ENCODE measurements around the gene INHBB.

Gene INHBB

DNA sequence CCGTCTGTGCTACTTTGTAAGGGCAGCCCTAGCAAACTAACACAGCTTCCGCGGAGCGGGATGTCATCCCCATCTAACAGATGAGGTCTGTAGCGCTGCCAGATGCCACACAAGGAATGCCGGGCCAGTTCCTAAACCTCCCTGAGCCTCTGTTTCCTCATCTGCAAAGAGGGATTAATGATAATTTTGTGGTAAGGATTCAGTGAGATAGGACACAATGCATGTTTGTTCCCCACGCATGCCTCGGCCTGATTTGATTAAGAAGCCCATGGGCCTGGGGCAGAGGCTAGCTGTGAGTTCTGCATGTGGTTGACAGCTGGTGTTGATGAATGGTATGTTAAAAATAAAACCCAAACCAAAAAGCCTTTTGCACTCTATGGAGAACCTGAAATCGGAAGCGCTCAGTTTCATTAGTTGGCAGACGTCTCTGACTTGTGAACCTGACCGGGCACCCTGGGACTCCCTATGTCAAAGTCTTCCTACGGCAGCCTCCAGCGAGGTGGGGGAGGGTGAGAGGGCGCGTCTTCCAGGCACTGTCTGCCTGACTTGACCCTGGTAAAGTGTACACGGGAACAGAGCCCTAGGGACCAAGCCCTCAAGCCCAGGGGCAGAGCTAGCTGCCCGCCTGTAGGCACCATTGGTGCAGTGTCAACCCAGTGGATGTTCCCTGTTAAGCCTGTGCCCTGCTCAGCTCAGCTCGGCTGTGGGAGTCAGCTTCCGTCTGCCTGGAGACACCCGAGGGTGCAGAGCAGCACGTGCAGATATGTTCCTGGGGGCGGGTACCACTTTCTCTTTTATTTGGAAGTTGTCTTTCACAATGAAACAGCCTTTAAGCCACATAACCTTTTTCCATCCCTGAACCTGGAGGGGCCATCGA lies 14.8 kb upstream of the INHBB start:
- Histone ChIP-seq H3K27ac (no peak overlapping the region), H3K4me3 (no peak overlapping the region)
- no peak for DNase-seq (ENCODE audit: low spot score)
- TF ChIP-seq CTCF (IDR thresholded peaks at IDR 0.05): no peak

- Histone ChIP-seq H3K4me3 (no peak overlapping the region), H3K27ac (no peak overlapping the region)
- no peak for TF ChIP-seq CTCF (IDR thresholded peaks at IDR 0.05)
- DNase-seq (ENCODE audit: low spot score): no peak
Measured at GRCh38 chr2:120331903-120332302, 14.0 kb upstream of the INHBB start.

- no peak overlapping the region for H3K27ac ChIP-seq
- no peak overlapping the region for H3K4me3 ChIP-seq
- TF ChIP-seq CTCF (IDR thresholded peaks at IDR 0.05): no peak
- no peak for DNase-seq (ENCODE audit: low spot score)
Measured at GRCh38 chr2:120332384-120332783, 13.6 kb upstream of the INHBB start.

DNA sequence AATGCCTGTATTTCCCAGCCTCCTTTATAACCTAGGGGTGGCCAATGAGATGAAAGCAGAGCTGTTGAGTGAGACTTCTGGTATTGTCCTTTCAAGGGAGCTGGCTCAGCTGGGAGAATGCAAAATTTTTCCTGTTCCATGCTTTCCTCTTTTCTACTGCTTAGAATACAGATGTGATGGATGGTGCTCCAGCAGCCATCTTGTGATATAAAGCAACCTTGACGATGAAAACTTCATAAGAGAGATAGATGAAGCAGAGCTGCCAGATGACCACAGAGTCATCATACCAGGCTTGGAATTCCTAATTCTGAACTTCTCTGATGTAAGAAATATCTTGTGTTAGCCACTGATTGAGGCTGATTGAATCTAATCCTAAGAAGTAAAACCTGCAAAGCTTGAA lies 11.9 kb upstream of the INHBB start:
- H3K4me3 ChIP-seq: no peak overlapping the region
- no peak for DNase-seq (ENCODE audit: low spot score)
- TF ChIP-seq CTCF (IDR thresholded peaks at IDR 0.05): no peak
- H3K27ac ChIP-seq: no peak overlapping the region

DNA sequence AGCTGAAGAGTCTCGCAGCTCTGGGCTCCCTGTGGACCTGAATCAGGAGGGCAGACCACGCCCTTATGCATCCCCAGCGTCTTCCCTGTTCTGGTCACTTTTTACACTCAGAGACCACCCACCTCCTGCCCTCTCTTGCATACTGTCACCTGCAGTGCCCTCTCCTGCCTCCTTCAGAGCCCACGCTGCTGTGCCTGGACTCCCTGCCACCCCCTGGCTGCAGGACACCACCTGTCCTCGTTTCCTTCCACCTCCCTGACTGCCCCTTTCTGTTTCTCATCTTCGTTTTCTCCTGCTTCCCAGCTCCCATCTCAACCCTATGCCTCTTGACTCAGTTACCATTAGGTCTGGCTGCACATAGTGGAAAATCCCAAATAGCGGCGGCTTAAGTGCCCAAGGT lies 9.2 kb upstream of the INHBB start:
- Histone ChIP-seq H3K4me3 (no peak overlapping the region), H3K27ac (no peak overlapping the region)
- TF ChIP-seq CTCF (IDR thresholded peaks at IDR 0.05): no peak

GRCh38 chr2:120338015-120338414 lies 7.9 kb upstream of the INHBB start:
- TF ChIP-seq CTCF (IDR thresholded peaks at IDR 0.05): no peak
- no peak overlapping the region for H3K4me3 ChIP-seq
- DNase-seq (ENCODE audit: low spot score): no peak
- no peak overlapping the region for H3K27ac ChIP-seq

More for the DNA sequence above, 9.2 kb upstream of the INHBB start:
- DNase-seq (ENCODE audit: low spot score): no peak

DNA sequence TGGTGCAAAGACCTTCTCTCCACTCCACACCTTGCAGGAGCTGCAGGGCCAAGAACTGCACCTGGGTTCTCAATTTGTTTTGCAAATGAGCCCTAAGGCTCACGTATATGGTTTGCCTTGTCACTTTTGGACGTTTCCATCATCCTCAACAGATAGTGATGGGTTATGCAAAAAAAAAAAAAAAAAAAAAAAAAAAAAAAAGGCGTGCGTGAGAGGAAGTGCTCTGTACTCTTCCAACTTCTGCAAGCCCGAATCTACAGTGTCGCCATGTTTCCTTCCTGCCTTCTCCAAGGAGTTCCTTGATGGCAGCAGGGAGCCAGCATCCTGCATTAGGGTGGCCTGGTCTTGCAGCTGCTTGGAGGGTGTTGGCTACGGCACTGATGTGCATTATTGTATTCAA lies 4.0 kb upstream of the INHBB start:
- Histone ChIP-seq H3K4me3 (no peak overlapping the region), H3K27ac (no peak overlapping the region)
- no peak for TF ChIP-seq CTCF (IDR thresholded peaks at IDR 0.05)
- DNase-seq (ENCODE audit: low spot score): no peak

Data from coronary artery (tissue), 2 donors.